Measurements from ENCODE around the gene ENKUR.

ENKUR gene

DNA sequence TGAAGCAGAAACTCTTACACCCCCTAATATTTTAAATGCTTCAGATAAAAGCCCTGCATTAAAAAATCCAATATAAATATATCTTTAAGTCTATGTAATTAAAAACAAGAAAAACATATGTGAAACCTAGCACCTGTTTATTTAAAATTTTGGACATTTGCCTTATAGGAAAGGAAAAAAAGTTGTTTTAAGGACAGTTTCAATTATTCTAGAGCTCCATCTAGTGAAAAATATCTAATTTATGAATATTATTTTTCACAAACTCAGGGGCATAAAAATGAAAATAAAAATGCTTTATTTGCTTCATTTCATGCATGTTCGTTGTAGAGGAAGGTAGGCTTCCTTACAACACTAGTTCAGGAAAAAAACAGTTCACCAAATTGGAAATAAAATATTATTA is 26.1 kb downstream of the ENKUR start:
- CTCF ChIA-PET = interaction anchor here (1.0 to 2.6 kb wide), 8 partner anchors 9 to 374 kb away, joined by 3 to 10 read pairs (median 4); no protein-coding TSS in a partner anchor
- DNase-seq = peak in 1 of 3 donors; percentile 6
- Histone ChIP-seq H3K9me3 (ENCODE audit: control extremely low read depth in 1 of 5, control insufficient read depth in 4 of 5, insufficient read depth in 2 of 5, low read depth in 1 of 5, low read length in 4 of 5) (no peaks in the 10 kb centered on the region), H3K27ac (ENCODE audit: insufficient read depth in 1 of 2, low read depth in 1 of 2, low read length in 2 of 2, poor library complexity in 1 of 2, severe bottlenecking in 2 of 2) (no peak overlapping the region), H3K4me1 (ENCODE audit: control extremely low read depth in 1 of 4, control insufficient read depth in 4 of 4, insufficient read depth in 4 of 4, low read length in 3 of 4) (peaks cover 0 to 8% (median 7%) of the 10 kb centered on the region in 4 experiments), H3K4me3 (ENCODE audit: control insufficient read depth in 1 of 7, extremely low read depth in 1 of 7, insufficient read depth in 4 of 7, low read depth in 2 of 7, low read length in 6 of 7) (no peak overlapping the region), H3K36me3 (ENCODE audit: control insufficient read depth in 4 of 4, insufficient read depth in 4 of 4, low read length in 3 of 4) (no peaks in the 10 kb centered on the region), H3K27me3 (replicated peaks in 2 of 5; ENCODE audit: control insufficient read depth in 4 of 5, insufficient read depth in 5 of 5, low read length in 4 of 5) (no peaks in the 10 kb centered on the region)
- POLR2A ChIA-PET = interaction anchor here (0.7 kb wide), 1 partner anchor 26 kb away, joined by 3 read pairs; no protein-coding TSS in a partner anchor
- WGBS (ENCODE audit: insufficient coverage) = no CpG with 5 or more reads among the region's 1 CpG

DNA sequence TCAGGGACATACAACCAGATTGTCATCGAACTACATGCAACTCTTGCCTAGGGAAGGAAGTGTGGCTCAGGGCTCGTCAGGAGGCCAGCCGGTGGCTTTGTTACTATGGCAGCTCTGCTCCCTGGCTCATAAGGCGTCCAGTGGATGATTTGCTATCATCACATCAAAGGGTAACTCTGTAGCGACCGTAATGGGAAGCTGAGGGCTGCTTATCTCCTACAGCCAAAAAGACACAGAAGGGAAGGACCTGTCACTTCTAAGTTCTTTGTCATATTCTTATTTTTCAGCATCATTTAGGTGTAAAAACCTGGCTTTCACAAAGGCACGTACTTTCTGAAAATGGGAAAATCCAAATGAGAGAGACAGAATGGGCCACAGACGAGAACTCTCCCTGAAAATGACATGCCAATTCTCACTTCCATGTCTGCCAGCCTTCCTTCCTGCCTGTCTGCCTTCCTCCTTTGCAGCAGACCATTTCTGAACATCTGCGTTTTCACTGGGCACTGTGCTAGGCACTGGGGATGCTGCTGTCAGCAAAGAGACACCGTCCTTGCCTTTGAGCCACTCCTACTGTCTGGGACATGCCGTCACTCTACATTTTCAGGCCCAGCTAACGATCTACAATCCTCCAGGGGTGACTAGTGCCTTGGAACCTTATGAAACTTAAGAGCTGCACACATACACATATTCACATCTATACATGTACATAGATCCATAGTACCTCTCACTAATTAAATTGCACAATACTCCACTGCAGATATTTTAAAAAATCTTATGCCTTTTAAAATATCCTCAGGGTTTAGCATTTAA is 26.9 kb downstream of the ENKUR start:
- peak overlapping the region in 3 of 7 experiments; percentile 1 to 19 (median 12) for H3K4me3 ChIP-seq (ENCODE audit: control insufficient read depth in 1 of 7, extremely low read depth in 1 of 7, insufficient read depth in 4 of 7, low read depth in 2 of 7, low read length in 6 of 7)
- ChIA-PET POLR2A (no interaction called here), CTCF (interaction anchor here (1.1 to 2.6 kb wide), 8 partner anchors 9 to 377 kb away, joined by 3 to 11 read pairs (median 4); no protein-coding TSS in a partner anchor)
- no peaks in the 10 kb centered on the region for H3K36me3 ChIP-seq (ENCODE audit: control insufficient read depth in 4 of 4, insufficient read depth in 4 of 4, low read length in 3 of 4)
- H3K4me1 ChIP-seq (ENCODE audit: control extremely low read depth in 1 of 4, control insufficient read depth in 4 of 4, insufficient read depth in 4 of 4, low read length in 3 of 4) = peaks cover 0 to 8% (median 7%) of the 10 kb centered on the region in 4 experiments
- no peak overlapping the region for H3K27ac ChIP-seq (ENCODE audit: insufficient read depth in 1 of 2, low read depth in 1 of 2, low read length in 2 of 2, poor library complexity in 1 of 2, severe bottlenecking in 2 of 2)
- no peaks in the 10 kb centered on the region for H3K9me3 ChIP-seq (ENCODE audit: control extremely low read depth in 1 of 5, control insufficient read depth in 4 of 5, insufficient read depth in 2 of 5, low read depth in 1 of 5, low read length in 4 of 5)
- no peaks in the 10 kb centered on the region for H3K27me3 ChIP-seq (replicated peaks in 2 of 5; ENCODE audit: control insufficient read depth in 4 of 5, insufficient read depth in 5 of 5, low read length in 4 of 5)
- 17% methylated on average over 8 of the region's 12 CpGs for WGBS (ENCODE audit: insufficient coverage)
- peak; percentile 65 to 88 (median 85) for DNase-seq

DNA sequence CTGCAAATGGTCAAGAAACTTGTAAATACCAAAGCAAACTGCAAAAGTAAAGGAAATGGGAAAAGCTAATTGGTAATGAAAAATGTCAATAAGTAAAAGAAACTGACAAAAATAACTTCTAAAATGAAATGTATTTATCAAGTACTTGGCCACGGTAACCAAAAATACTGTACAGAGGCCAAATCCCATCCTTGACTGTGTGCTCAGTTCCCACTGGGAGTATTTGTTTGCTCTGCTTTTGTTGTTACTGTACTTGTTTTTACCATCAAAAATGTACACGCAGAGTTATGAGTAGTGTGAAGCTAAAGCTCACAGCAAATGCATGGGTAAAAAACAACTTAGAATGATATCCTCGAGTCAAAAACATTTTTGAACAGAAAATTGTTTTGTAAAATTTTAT is 31.1 kb downstream of the ENKUR start:
- CTCF ChIA-PET = interaction anchor here (1.4 to 2.3 kb wide), 2 partner anchors 17 to 367 kb away, joined by 3 to 5 read pairs; no protein-coding TSS in a partner anchor
- WGBS (ENCODE audit: insufficient coverage) = 100% methylated on average over 1 of the region's 3 CpGs
- H3K4me1 ChIP-seq (ENCODE audit: control extremely low read depth in 1 of 4, control insufficient read depth in 4 of 4, insufficient read depth in 4 of 4, low read length in 3 of 4) = peaks cover 0 to 8% (median 7%) of the 10 kb centered on the region in 4 experiments
- POLR2A ChIA-PET = no interaction called here
- no peaks in the 10 kb centered on the region for H3K27me3 ChIP-seq (replicated peaks in 2 of 5; ENCODE audit: control insufficient read depth in 4 of 5, insufficient read depth in 5 of 5, low read length in 4 of 5)
- DNase-seq = no peak
- H3K4me3 ChIP-seq (ENCODE audit: control insufficient read depth in 1 of 7, extremely low read depth in 1 of 7, insufficient read depth in 4 of 7, low read depth in 2 of 7, low read length in 6 of 7) = no peak overlapping the region
- H3K36me3 ChIP-seq (ENCODE audit: control insufficient read depth in 4 of 4, insufficient read depth in 4 of 4, low read length in 3 of 4) = no peaks in the 10 kb centered on the region
- H3K27ac ChIP-seq (ENCODE audit: insufficient read depth in 1 of 2, low read depth in 1 of 2, low read length in 2 of 2, poor library complexity in 1 of 2, severe bottlenecking in 2 of 2) = no peak overlapping the region
- H3K9me3 ChIP-seq (ENCODE audit: control extremely low read depth in 1 of 5, control insufficient read depth in 4 of 5, insufficient read depth in 2 of 5, low read depth in 1 of 5, low read length in 4 of 5) = no peaks in the 10 kb centered on the region

DNA sequence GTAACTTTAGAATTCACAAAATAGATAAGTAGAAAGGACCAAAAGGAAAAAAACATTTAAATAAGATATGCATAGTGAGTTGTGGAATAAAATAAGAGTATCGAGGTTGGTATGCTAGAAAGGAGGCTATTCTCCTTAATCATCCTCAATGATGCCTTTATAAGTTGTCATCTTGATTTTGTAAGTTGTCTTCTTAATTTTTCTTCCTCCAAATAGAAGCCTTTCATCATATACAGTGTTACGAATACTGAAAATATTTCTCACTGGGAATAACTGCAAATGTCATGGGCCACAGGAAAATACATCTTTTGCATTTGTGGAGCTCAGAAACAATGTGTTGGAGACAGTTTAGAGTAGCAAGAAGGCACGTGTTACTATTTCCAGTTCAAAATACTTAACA is 32.0 kb downstream of the ENKUR start:
- ChIA-PET POLR2A (no interaction called here), CTCF (interaction anchor here (1.4 kb wide), 1 partner anchor 16 kb away, joined by 3 read pairs; no protein-coding TSS in a partner anchor)
- H3K9me3 ChIP-seq (ENCODE audit: control extremely low read depth in 1 of 5, control insufficient read depth in 4 of 5, insufficient read depth in 2 of 5, low read depth in 1 of 5, low read length in 4 of 5) = no peaks in the 10 kb centered on the region
- WGBS (ENCODE audit: insufficient coverage) = 100% methylated on average over 1 of the region's 3 CpGs
- no peak overlapping the region for H3K4me3 ChIP-seq (ENCODE audit: control insufficient read depth in 1 of 7, extremely low read depth in 1 of 7, insufficient read depth in 4 of 7, low read depth in 2 of 7, low read length in 6 of 7)
- H3K27ac ChIP-seq (ENCODE audit: insufficient read depth in 1 of 2, low read depth in 1 of 2, low read length in 2 of 2, poor library complexity in 1 of 2, severe bottlenecking in 2 of 2) = no peak overlapping the region
- no peaks in the 10 kb centered on the region for H3K36me3 ChIP-seq (ENCODE audit: control insufficient read depth in 4 of 4, insufficient read depth in 4 of 4, low read length in 3 of 4)
- H3K27me3 ChIP-seq (replicated peaks in 2 of 5; ENCODE audit: control insufficient read depth in 4 of 5, insufficient read depth in 5 of 5, low read length in 4 of 5) = no peaks in the 10 kb centered on the region
- no peak for DNase-seq
- peaks cover 0 to 4% (median 4%) of the 10 kb centered on the region in 4 experiments for H3K4me1 ChIP-seq (ENCODE audit: control extremely low read depth in 1 of 4, control insufficient read depth in 4 of 4, insufficient read depth in 4 of 4, low read length in 3 of 4)

DNA sequence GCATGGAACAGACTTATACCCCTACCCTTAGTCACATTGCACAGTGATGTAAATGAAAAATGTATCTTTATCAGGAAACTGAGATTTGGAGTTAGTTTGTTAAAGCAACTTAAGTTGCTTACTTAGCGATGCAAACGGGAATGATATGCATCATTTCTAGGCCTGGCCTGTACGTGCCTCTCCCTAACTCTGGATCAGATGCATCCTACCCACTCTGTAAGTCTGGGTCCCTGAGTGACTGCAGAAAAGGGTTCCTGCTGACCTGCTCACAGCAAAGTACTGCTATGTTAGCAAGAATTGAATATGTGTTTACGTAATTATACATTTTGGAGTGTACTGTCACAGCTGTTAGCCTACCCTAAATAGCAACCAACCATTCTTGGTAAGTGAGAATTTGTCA is 32.8 kb downstream of the ENKUR start:
- Histone ChIP-seq H3K4me3 (ENCODE audit: control insufficient read depth in 1 of 7, extremely low read depth in 1 of 7, insufficient read depth in 4 of 7, low read depth in 2 of 7, low read length in 6 of 7) (no peak overlapping the region), H3K4me1 (ENCODE audit: control extremely low read depth in 1 of 4, control insufficient read depth in 4 of 4, insufficient read depth in 4 of 4, low read length in 3 of 4) (no peaks in the 10 kb centered on the region), H3K27ac (ENCODE audit: insufficient read depth in 1 of 2, low read depth in 1 of 2, low read length in 2 of 2, poor library complexity in 1 of 2, severe bottlenecking in 2 of 2) (no peak overlapping the region), H3K36me3 (ENCODE audit: control insufficient read depth in 4 of 4, insufficient read depth in 4 of 4, low read length in 3 of 4) (no peaks in the 10 kb centered on the region), H3K27me3 (replicated peaks in 2 of 5; ENCODE audit: control insufficient read depth in 4 of 5, insufficient read depth in 5 of 5, low read length in 4 of 5) (no peaks in the 10 kb centered on the region), H3K9me3 (ENCODE audit: control extremely low read depth in 1 of 5, control insufficient read depth in 4 of 5, insufficient read depth in 2 of 5, low read depth in 1 of 5, low read length in 4 of 5) (no peaks in the 10 kb centered on the region)
- 92% methylated on average over 4 of the region's 4 CpGs for WGBS (ENCODE audit: insufficient coverage)
- ChIA-PET POLR2A (no interaction called here), CTCF (no interaction called here)
- DNase-seq = no peak

DNA sequence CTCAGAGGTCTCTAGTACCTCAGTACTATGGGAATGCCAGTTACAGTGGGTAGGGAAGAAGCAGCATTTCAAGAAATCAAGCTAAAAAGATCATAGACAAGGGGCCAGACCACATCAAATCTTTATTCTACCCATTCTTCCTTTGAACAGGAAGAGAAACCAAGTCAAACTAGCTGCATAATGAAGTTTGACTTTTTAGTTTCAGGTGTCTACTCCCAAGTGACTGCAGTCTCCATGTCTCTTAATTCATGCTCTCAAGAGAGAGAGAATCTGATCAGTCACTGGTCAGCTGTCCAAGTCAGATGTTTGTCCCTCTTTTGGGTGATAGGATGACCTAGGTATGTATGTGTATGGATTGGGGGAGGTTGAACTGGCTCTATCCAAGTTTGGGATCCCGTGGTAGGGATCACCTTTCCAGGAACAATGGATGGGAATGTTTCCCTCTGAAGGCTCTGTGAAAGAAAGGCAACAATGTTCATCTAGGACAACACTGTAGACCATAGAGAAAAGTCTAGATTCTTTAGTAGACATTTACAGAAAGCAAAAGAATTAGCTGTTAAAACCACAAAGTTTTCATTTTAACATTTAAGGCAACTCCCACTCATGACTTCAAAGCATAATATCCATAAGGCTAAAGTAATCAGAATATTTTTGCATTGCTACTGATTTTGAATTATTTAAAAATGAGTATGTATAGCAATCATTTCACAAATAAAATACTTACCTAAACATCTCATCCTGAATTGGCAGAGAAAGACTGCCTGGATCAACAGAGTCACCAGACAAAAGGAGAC is 33.4 kb downstream of the ENKUR start:
- ChIA-PET CTCF (interaction anchor here (0.8 to 1.5 kb wide), 2 partner anchors 22 to 340 kb away, joined by 3 to 8 read pairs; no protein-coding TSS in a partner anchor), POLR2A (no interaction called here)
- Histone ChIP-seq H3K27me3 (replicated peaks in 2 of 5; ENCODE audit: control insufficient read depth in 4 of 5, insufficient read depth in 5 of 5, low read length in 4 of 5) (no peaks in the 10 kb centered on the region), H3K36me3 (ENCODE audit: control insufficient read depth in 4 of 4, insufficient read depth in 4 of 4, low read length in 3 of 4) (no peaks in the 10 kb centered on the region), H3K4me1 (ENCODE audit: control extremely low read depth in 1 of 4, control insufficient read depth in 4 of 4, insufficient read depth in 4 of 4, low read length in 3 of 4) (no peaks in the 10 kb centered on the region), H3K9me3 (ENCODE audit: control extremely low read depth in 1 of 5, control insufficient read depth in 4 of 5, insufficient read depth in 2 of 5, low read depth in 1 of 5, low read length in 4 of 5) (no peaks in the 10 kb centered on the region), H3K4me3 (ENCODE audit: control insufficient read depth in 1 of 7, extremely low read depth in 1 of 7, insufficient read depth in 4 of 7, low read depth in 2 of 7, low read length in 6 of 7) (no peak overlapping the region), H3K27ac (ENCODE audit: insufficient read depth in 1 of 2, low read depth in 1 of 2, low read length in 2 of 2, poor library complexity in 1 of 2, severe bottlenecking in 2 of 2) (no peak overlapping the region)
- WGBS (ENCODE audit: insufficient coverage) = 100% methylated on average over 1 of the region's 1 CpG
- no peak for DNase-seq

Measured in common myeloid progenitor, CD34-positive (primary cell).